H1 (cell line): Measurements from ENCODE around the gene ERCC1. TPM values are rescaled to one million over a fixed set of nuclear protein-coding genes. Genes with fewer than 3 reads are reported as not detected.

Experiments
- CTCF ChIA-PET: fragments of 300-600 bp; sonication (Branson Sonifier 250); formaldehyde crosslinking; loops from one replicate; lab custom pipeline; 2021; ENCODE audit not compliant: partially characterized antibody; lab: Charles Lee
- POLR2A ChIA-PET: fragments of 300-600 bp; sonication (Branson Sonifier 250); formaldehyde crosslinking; loops from one replicate; lab custom pipeline; 2021; ENCODE audit warnings: inconsistent platforms; ENCODE audit not compliant: partially characterized antibody; lab: Charles Lee
- DNase-seq, 2 experiments: peaks; one replicate each; pipeline versions ENCODE4 v3.0.0 to v3.0.0-alpha.2; 2010 to 2022; ENCODE audit warnings: low spot score in 2 of 2, low read depth in 1 of 2, mixed read lengths in 1 of 2
- FAIRE-seq: peaks from 2 replicates; lab custom pipeline; 2011; peaks lifted over from hg19 to GRCh38; lab: Jason Lieb, UNC
- H2AFZ ChIP-seq: 2 replicates; pipeline ENCODE4 v1.8.1; 2012; ENCODE audit warnings: low read length, inconsistent platforms
- H2AK5ac ChIP-seq: 2 replicates; pipeline ENCODE4 v1.6.1; 2013; ENCODE audit warnings: low read depth, low read length
- H2BK120ac ChIP-seq: replicated peaks from 2 replicates; pipeline ENCODE3; 2013; ENCODE audit warnings: low read depth, low read length, inconsistent platforms
- H2BK12ac ChIP-seq: 2 replicates; pipeline ENCODE4 v1.6.1; 2013; ENCODE audit warnings: low read depth, low read length
- H2BK15ac ChIP-seq: 2 replicates; pipeline ENCODE4 v1.6.1; 2013; ENCODE audit warnings: low read length
- H2BK20ac ChIP-seq: 2 replicates; pipeline ENCODE4 v1.6.1; 2013; ENCODE audit warnings: low read length
- H2BK5ac ChIP-seq: 2 replicates; pipeline ENCODE4 v1.6.1; 2013; ENCODE audit warnings: low read depth, low read length
- H3K14ac ChIP-seq: 2 replicates; pipeline ENCODE4 v1.6.1; 2013; ENCODE audit warnings: inconsistent platforms; ENCODE audit not compliant: insufficient read length
- H3K18ac ChIP-seq: 2 replicates; pipeline ENCODE4 v1.6.1; 2013; ENCODE audit warnings: low read length; ENCODE audit errors: extremely low read depth
- H3K23ac ChIP-seq: 2 replicates; pipeline ENCODE4 v1.6.1; 2013; ENCODE audit warnings: inconsistent platforms; ENCODE audit not compliant: insufficient read length
- H3K23me2 ChIP-seq: 2 replicates; pipeline ENCODE4 v1.6.1; 2013; ENCODE audit warnings: low read depth, low read length
- H3K27ac ChIP-seq: 2 replicates; pipeline ENCODE4 v1.6.1; 2011; ENCODE audit warnings: low read depth, low read length, inconsistent platforms
- H3K27me3 ChIP-seq, 4 experiments: replicated peaks in 1 of 4; 1 replicate in 1 of 4; 2 replicates in 3 of 4; pipeline versions ENCODE4 v1.6.1 to v1.8.1; 2011 to 2013; ENCODE audit warnings: low read length in 3 of 4, mild to moderate bottlenecking in 3 of 4, inconsistent platforms in 2 of 4, mixed read lengths in 2 of 4, moderate library complexity in 1 of 4; ENCODE audit not compliant: control insufficient read depth in 3 of 4, insufficient read depth in 3 of 4; ENCODE audit errors: extremely low read depth in 1 of 4
- H3K36me3 ChIP-seq, 4 experiments: 2 replicates each; pipeline versions ENCODE4 v1.6.1 to v1.8.1; 2011 to 2013; ENCODE audit warnings: mild to moderate bottlenecking in 4 of 4, low read length in 3 of 4, moderate library complexity in 2 of 4, control low read depth in 1 of 4, inconsistent platforms in 1 of 4; ENCODE audit not compliant: insufficient read depth in 4 of 4, control insufficient read depth in 2 of 4
- H3K4ac ChIP-seq: replicated peaks from 2 replicates; pipeline ENCODE3; 2013; ENCODE audit warnings: low read length, low read depth, mixed read lengths, inconsistent platforms; ENCODE audit not compliant: insufficient read length
- H3K4me1 ChIP-seq, 4 experiments: replicated peaks in 1 of 4; 1 replicate in 1 of 4; 2 replicates in 3 of 4; pipeline versions ENCODE4 v1.6.1 to v1.8.1; 2011 to 2013; ENCODE audit warnings: low read length in 3 of 4, inconsistent platforms in 2 of 4, mixed read lengths in 1 of 4; ENCODE audit not compliant: insufficient read depth in 4 of 4, control insufficient read depth in 3 of 4
- H3K4me2 ChIP-seq, 2 experiments: 2 replicates each; pipeline versions ENCODE4 v1.6.1 to v1.8.1; 2011 to 2013; ENCODE audit warnings: low read depth in 2 of 2, low read length in 2 of 2, control low read depth in 1 of 2, inconsistent platforms in 1 of 2, mild to moderate bottlenecking in 1 of 2; ENCODE audit not compliant: insufficient read depth in 1 of 2
- H3K4me3 ChIP-seq, 4 experiments: fragments of 200-600, 300-600 bp in 1 of 4; sonication (generic), shearing (Covaris generic), sonication (Bioruptor Twin) in 1 of 4; 2 replicates each; pipeline versions ENCODE4 v1.5.1 to v1.8.1; 2011 to 2016; ENCODE audit warnings: low read length in 4 of 4, low read depth in 3 of 4, control low read depth in 2 of 4, inconsistent platforms in 2 of 4, mild to moderate bottlenecking in 2 of 4, mixed read lengths in 1 of 4, moderate library complexity in 1 of 4; ENCODE audit not compliant: insufficient read depth in 2 of 4; ENCODE audit errors: extremely low read depth in 1 of 4
- H3K56ac ChIP-seq: replicated peaks from 2 replicates; pipeline ENCODE3; 2013; ENCODE audit warnings: low read depth, mild to moderate bottlenecking, mixed read lengths, low read length, inconsistent platforms; ENCODE audit not compliant: insufficient read length
- H3K79me1 ChIP-seq: 2 replicates; pipeline ENCODE4 v1.6.1; 2013; ENCODE audit warnings: low read depth, low read length, control low read depth
- H3K79me2 ChIP-seq, 2 experiments: 2 replicates each; pipeline versions ENCODE4 v1.6.1 to v1.8.1; 2012 to 2013; ENCODE audit warnings: low read length in 2 of 2, mild to moderate bottlenecking in 2 of 2, inconsistent platforms in 1 of 2; ENCODE audit not compliant: insufficient read depth in 2 of 2, control insufficient read depth in 1 of 2
- H3K9ac ChIP-seq, 4 experiments: replicated peaks in 1 of 4; 1 replicate in 1 of 4; 2 replicates in 3 of 4; pipeline versions ENCODE4 v1.6.1 to v1.8.1; 2011 to 2013; ENCODE audit warnings: low read depth in 3 of 4, low read length in 3 of 4, control low read depth in 2 of 4, mild to moderate bottlenecking in 2 of 4, moderate library complexity in 2 of 4, inconsistent platforms in 1 of 4; ENCODE audit errors: extremely low read depth in 1 of 4
- H3K9me3 ChIP-seq, 2 experiments: 2 replicates each; pipeline versions ENCODE4 v1.6.1 to v1.8.1; 2012 to 2013; ENCODE audit warnings: mild to moderate bottlenecking in 2 of 2, moderate library complexity in 2 of 2, control low read depth in 1 of 2, inconsistent platforms in 1 of 2, low read depth in 1 of 2, low read length in 1 of 2, mixed read lengths in 1 of 2; ENCODE audit not compliant: insufficient read depth in 2 of 2
- H4K20me1 ChIP-seq, 2 experiments: replicated peaks in 1 of 2; 2 replicates each; pipeline versions ENCODE3 to v1.8.1; 2011 to 2013; ENCODE audit warnings: inconsistent platforms in 2 of 2, low read length in 2 of 2, mild to moderate bottlenecking in 1 of 2; ENCODE audit not compliant: insufficient read depth in 2 of 2, control insufficient read depth in 1 of 2
- H4K5ac ChIP-seq: 2 replicates; pipeline ENCODE4 v1.6.1; 2013; ENCODE audit warnings: low read length, low read depth, mixed read lengths, inconsistent platforms; ENCODE audit not compliant: insufficient read length
- H4K8ac ChIP-seq: 2 replicates; pipeline ENCODE4 v1.8.0; 2013; ENCODE audit warnings: mild to moderate bottlenecking, moderate library complexity, low read length, inconsistent platforms; ENCODE audit not compliant: insufficient read depth; ENCODE audit errors: extremely low read depth
- H4K91ac ChIP-seq: replicated peaks from 2 replicates; pipeline ENCODE3; 2013; ENCODE audit warnings: low read length, mixed read lengths, inconsistent platforms; ENCODE audit not compliant: insufficient read length
- ASH2L ChIP-seq: fragments of 200-600, 300-600 bp; sonication (generic); IDR thresholded peaks from one replicate; pipeline ENCODE4 v1.7.1; 2017; ENCODE audit warnings: low read length
- CEBPB ChIP-seq: IDR thresholded peaks from 2 replicates; pipeline ENCODE4 v1.6.1; 2012; ENCODE audit warnings: low read depth, low read length
- EP300 ChIP-seq, 2 experiments: IDR thresholded peaks; 1 replicate in 1 of 2; 2 replicates in 1 of 2; pipeline ENCODE4 v1.6.1; 2011 to 2012; ENCODE audit warnings: low read depth in 2 of 2, low read length in 2 of 2, mild to moderate bottlenecking in 2 of 2, borderline replicate concordance in 1 of 2, inconsistent platforms in 1 of 2, moderate library complexity in 1 of 2
- JUND ChIP-seq: IDR thresholded peaks from 2 replicates; pipeline ENCODE4 v1.6.1; 2011; ENCODE audit warnings: mild to moderate bottlenecking, improper control_type of control experiment, low read length
- MAFK ChIP-seq: IDR thresholded peaks from 2 replicates; pipeline ENCODE4 v1.6.1; 2012; ENCODE audit warnings: low read depth, mild to moderate bottlenecking, improper control_type of control experiment, low read length
- POLR2AphosphoS5 ChIP-seq: IDR thresholded peaks from 2 replicates; pipeline ENCODE4 v1.6.1; 2011; ENCODE audit warnings: low read depth, low read length
- SIRT6 ChIP-seq: IDR thresholded peaks from one replicate; pipeline ENCODE4 v1.7.1; 2012; ENCODE audit warnings: low read length, inconsistent platforms
- TAF1 ChIP-seq: IDR thresholded peaks from 2 replicates; pipeline ENCODE4 v1.6.1; 2011; ENCODE audit warnings: mild to moderate bottlenecking, low read depth, low read length
- TAF7 ChIP-seq: optimal IDR thresholded peaks from 2 replicates; pipeline ENCODE3; 2011; ENCODE audit warnings: low read depth, mild to moderate bottlenecking, inconsistent platforms, low read length, moderate library complexity, borderline replicate concordance
- TBP ChIP-seq: IDR thresholded peaks from 2 replicates; pipeline ENCODE4 v1.6.1; 2011; ENCODE audit warnings: low read depth, low read length, improper control_type of control experiment
- WGBS, 2 experiments: shearing (Covaris generic) in 1 of 2; methylation state at CpG; one replicate each; pipeline versions ENCODE4 v1.1.6 to v1.1.7; 2013 to 2015; ENCODE audit warnings: low lambda C conversion rate in 2 of 2, mixed read lengths in 2 of 2, inconsistent platforms in 1 of 2, low coverage in 1 of 2, missing lambda C conversion rate in 1 of 2; ENCODE audit not compliant: insufficient replicate concordance in 2 of 2, insufficient coverage in 1 of 2, insufficient read length in 1 of 2; ENCODE audit errors: extremely low coverage in 1 of 2, missing lambda C conversion rate in 1 of 2; 5-methylcytosine and 5-hydroxymethylcytosine counted together
- polyA plus RNA-seq, 7 experiments: library from polyadenylated mRNA; depleted of rRNA in 3 of 7; stranded (reverse) in 5 of 7; unstranded in 2 of 7; fragments of >200 nt in 5 of 7; fragments of 200-250 nt in 2 of 7; gene quantifications; 1 replicate in 5 of 7; 2 replicates in 1 of 7; 4 replicates in 1 of 7; pipeline versions ENCODE4 v1.2.1 to v1.2.3, GENCODE V29; 2011 to 2013; ENCODE audit warnings: missing spikeins in 2 of 7, mixed read lengths in 2 of 7
- total RNA-seq: library from RNA; stranded (reverse); fragmentation: NEBNext Ultra II Directional; extraction: Animal tissue kit (Norgen Biotek cat#: 25700); gene quantifications from 2 replicates; pipeline ENCODE4 v1.2.1, GENCODE V29; 2021

ERCC1 gene
- total and polyA plus RNA-seq, 2 of the 8 experiments (the other 6 are each of a cell fraction or from before 2014, with no cell fraction given) = 44.7 to 94.2 TPM

- no peak for FAIRE-seq
- H2AK5ac ChIP-seq = no peak within 1 kb of the TSS; the same call in 1 of the 2 replicates
- peak within 1 kb of the TSS; percentile 65 to 95 (median 73) for H3K4me3 ChIP-seq
- peak within 1 kb of the TSS; percentile 95 for H2BK5ac ChIP-seq
- peak within 1 kb of the TSS; percentile 99; the same call in 1 of the 2 replicates for H4K8ac ChIP-seq
- H3K79me2 ChIP-seq = no peaks in the 10 kb centered on the region
- POLR2A ChIA-PET = interaction anchor here (0.8 to 4.4 kb wide), 27 partner anchors 9 to 201 kb away, joined by 3 to 52 read pairs (median 5); partner anchors contain the start of genes ERCC1 and PPP1R13L
- H4K20me1 ChIP-seq = peaks cover 0 to 3% of the 10 kb centered on the region in 2 experiments
- no peak within 1 kb of the TSS for H4K91ac ChIP-seq
- H2BK20ac ChIP-seq = no peak within 1 kb of the TSS
- H3K56ac ChIP-seq = no peak within 1 kb of the TSS
- peak within 1 kb of the TSS; percentile 71 for H3K18ac ChIP-seq
- 1% methylated on average over 25 of the region's 56 CpGs; no CpG with 5 or more reads in 1 of the 2 experiments for WGBS, 2 experiments
- peak within 1 kb of the TSS; percentile 96 for H3K27ac ChIP-seq
- peaks cover 0 to 14% (median 12%) of the 10 kb centered on the region in 4 experiments; a peak in 4 of 7 replicates for H3K27me3 ChIP-seq
- peak within 1 kb of the TSS; percentile 89 for H2AFZ ChIP-seq
- no peaks in the 10 kb centered on the region for H3K79me1 ChIP-seq
- peaks cover 20% of the 10 kb centered on the region; the same call in 1 of the 2 replicates for H3K23me2 ChIP-seq
- CTCF ChIA-PET = interaction anchor here (0.6 to 32.9 kb wide), 13 partner anchors 9 to 250 kb away, joined by 3 to 760 read pairs (median 6); partner anchors contain the start of genes ERCC1 and RTN2
- H3K9me3 ChIP-seq = no peaks in the 10 kb centered on the region
- H2BK120ac ChIP-seq = no peak within 1 kb of the TSS
- DNase-seq = peak in 1 of 2 experiments; percentile 96
- H2BK12ac ChIP-seq = peak within 1 kb of the TSS; percentile 93
- no peak within 1 kb of the TSS for H3K14ac ChIP-seq
- H3K4me2 ChIP-seq = peak within 1 kb of the TSS; percentile 72 to 97
- peak within 1 kb of the TSS in 3 of 4 experiments; percentile 68 to 92 (median 85); a peak in 6 of 7 replicates for H3K9ac ChIP-seq
- H2BK15ac ChIP-seq = no peak within 1 kb of the TSS
- H3K36me3 ChIP-seq = no peaks in the 10 kb centered on the region
- H3K4ac ChIP-seq = no peak within 1 kb of the TSS
- peak within 1 kb of the TSS; percentile 23 for H4K5ac ChIP-seq
- H3K4me1 ChIP-seq = peaks cover 0 to 15% (median 6%) of the 10 kb centered on the region in 4 experiments; a peak in 5 of 7 replicates
- H3K23ac ChIP-seq = no peak within 1 kb of the TSS
- TF ChIP-seq TAF7 (peak; percentile 81), JUND (peak; percentile 84), EP300 (IDR thresholded peaks at IDR 0.05; ENCODE audit: borderline replicate concordance in 1 of 2, low read depth in 2 of 2, low read length in 2 of 2) (peak in 1 of 2 experiments; percentile 13; a peak in 1 of 3 replicates), ASH2L (peak; percentile 14), TBP (peak; percentile 95), POLR2AphosphoS5 (peak; percentile 59), MAFK (no peak), SIRT6 (no peak), TAF1 (peak; percentile 91), CEBPB (peak; percentile 75)
Measured at GRCh38 chr19:45467456-45468158, 43.9 kb upstream of the ERCC1 start, which contains the start of gene FOSB. FOSB (plus strand) TSS chr19:45467996; CDS start chr19:45468587, 591 bp downstream.
